ENCODE data around the gene TRMT1.

Gene TRMT1

GRCh38 chr19:13122980-13123957, 6.7 kb upstream of the TRMT1 start:
- DNase-seq: no peak

- no peak for DNase-seq
These were observed 5.8 kb upstream of the TRMT1 start for GRCh38 chr19:13122275-13122878.

GRCh38 chr19:13121551-13122274, 5.2 kb upstream of the TRMT1 start:
- no peak for DNase-seq

GRCh38 chr19:13120817-13121216, 4.3 kb upstream of the TRMT1 start:
- DNase-seq: no peak

GRCh38 chr19:13120031-13120430, 3.5 kb upstream of the TRMT1 start:
- DNase-seq: no peak

GRCh38 chr19:13119627-13120026, 3.1 kb upstream of the TRMT1 start:
- DNase-seq: no peak

GRCh38 chr19:13118424-13119193, 2.1 kb upstream of the TRMT1 start:
- DNase-seq: peak; percentile 61

- DNase-seq: peak; percentile 93
These were observed 1.4 kb upstream of the TRMT1 start, which contains the start of gene NACC1 for GRCh38 chr19:13117772-13118423. Gene NACC1 (plus strand): TSS chr19:13118264. CDS start chr19:13135208, 16,944 bp downstream.

- DNase-seq: no peak
These were observed 734 bp upstream of the TRMT1 start for GRCh38 chr19:13117176-13117771.

GRCh38 chr19:13115936-13116281, 631 bp downstream of the TRMT1 start:
- DNase-seq: no peak

- DNase-seq: no peak
These were observed 4.0 kb downstream of the TRMT1 start for GRCh38 chr19:13112555-13112954.

- no peak for DNase-seq
These were observed 6.4 kb downstream of the TRMT1 start for GRCh38 chr19:13110099-13110610.

- no peak for DNase-seq
These were observed 7.0 kb downstream of the TRMT1 start for GRCh38 chr19:13109361-13110098.

- DNase-seq: peak; percentile 39
These were observed 11.5 kb downstream of the TRMT1 start for GRCh38 chr19:13104848-13105711.

- DNase-seq: peak; percentile 62
These were observed 12.1 kb downstream of the TRMT1 start for GRCh38 chr19:13104360-13104847.

GRCh38 chr19:13103581-13104359, 12.8 kb downstream of the TRMT1 start:
- no peak for DNase-seq

- DNase-seq: no peak
These were observed 13.6 kb downstream of the TRMT1 start, which contains the start of gene LYL1 for GRCh38 chr19:13102666-13103580. Gene LYL1 (minus strand): TSS chr19:13102858. CDS start chr19:13101171, 1,687 bp downstream.

GRCh38 chr19:13102416-13102665, 14.2 kb downstream of the TRMT1 start:
- DNase-seq: no peak
